GM21526 (cell line): Measurements from ENCODE around the gene PCDHGA9.
"Not testable (repeated sequence)": the region's sequence is repeated elsewhere in the genome, so short reads cannot be mapped to it uniquely, and the experiment has no call there.

ENCODE experiments used
- ATAC-seq: cut with Tn5 transposase; IDR thresholded peaks from one replicate; pipeline ENCODE4 v1.9.1; 2021; ENCODE audit warnings: moderate library complexity; ENCODE audit not compliant: unreplicated experiment, low FRiP score

PCDHGA9 gene

DNA sequence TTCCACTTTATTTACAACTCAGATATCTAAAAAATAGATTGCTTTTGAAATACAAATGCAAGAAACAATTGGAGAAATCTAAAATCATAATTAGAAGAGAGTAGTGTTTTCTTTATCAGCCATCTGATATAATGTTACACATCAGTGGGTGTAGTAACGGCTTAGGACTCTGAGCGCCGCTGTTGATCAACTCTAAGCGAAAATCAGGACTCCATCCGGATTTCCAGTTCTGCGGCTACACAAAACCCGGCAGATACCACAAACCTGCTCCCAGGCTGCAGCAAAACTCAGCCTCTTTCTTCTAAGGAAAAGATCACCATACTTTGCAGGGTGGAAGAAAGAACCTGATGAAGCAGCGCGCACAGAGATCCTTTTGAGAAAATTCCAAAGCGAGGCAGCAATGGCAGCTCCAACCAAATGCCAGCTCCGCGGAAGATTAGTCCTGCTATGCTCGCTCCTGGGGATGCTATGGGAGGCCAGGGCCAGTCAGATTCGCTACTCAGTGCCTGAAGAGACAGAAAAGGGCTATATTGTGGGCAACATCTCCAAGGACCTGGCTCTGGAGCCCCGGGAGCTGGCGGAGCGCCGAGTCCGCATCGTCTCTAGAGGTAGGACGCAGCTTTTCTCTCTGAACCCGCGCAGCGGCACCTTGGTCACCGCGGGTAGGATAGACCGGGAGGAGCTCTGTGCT lies at the start of gene PCDHGA9:
TSS of gene PCDHGA9 (plus strand) at position 226 of the 691 bp plus-strand sequence. CDS start at position 401, 175 bp downstream.
- no peak for ATAC-seq

DNA sequence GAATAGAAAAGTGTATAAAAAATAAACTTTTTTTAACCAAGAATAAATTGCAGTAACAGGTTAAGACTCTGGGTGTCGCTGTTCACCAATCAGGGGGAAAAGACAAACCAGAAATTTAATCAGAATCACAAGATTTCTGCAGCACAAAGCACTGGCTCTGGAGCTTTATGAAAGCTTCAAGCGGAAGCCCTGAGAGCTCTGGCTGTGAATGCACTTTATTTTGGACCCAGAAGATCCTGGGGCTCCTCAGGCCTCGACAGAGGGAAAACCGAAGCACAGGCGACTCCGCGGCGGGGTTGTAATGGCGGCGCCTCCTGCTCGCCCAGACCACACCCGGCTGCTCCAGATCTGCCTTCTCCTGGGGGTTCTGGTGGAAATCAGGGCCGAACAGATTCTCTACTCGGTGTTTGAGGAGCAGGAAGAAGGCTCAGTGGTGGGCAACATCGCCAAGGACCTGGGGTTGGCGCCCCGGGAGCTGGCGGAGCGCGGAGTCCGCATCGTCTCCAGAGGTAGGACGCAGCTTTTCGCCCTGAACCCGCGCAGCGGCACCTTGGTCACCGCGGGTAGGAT lies 47.6 kb upstream of the PCDHGA9 start, which contains the start of gene PCDHGA4:
TSS of gene PCDHGA4 (plus strand) at position 122 of the 570 bp plus-strand sequence. CDS start at position 209, 87 bp downstream.
- ATAC-seq, result no peak

DNA sequence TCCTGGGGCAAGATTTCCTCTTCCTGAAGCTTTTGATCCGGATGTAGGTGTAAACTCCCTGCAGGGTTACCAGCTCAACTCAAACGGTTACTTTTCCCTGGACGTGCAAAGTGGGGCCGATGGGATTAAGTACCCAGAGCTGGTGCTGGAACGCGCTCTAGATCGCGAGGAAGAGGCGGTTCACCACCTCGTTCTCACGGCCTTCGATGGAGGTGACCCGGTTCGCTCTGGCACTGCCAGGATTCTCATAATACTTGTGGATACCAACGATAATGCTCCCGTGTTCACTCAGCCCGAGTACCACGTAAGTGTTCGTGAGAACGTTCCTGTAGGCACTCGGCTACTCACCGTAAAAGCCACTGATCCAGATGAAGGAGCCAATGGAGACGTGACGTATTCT lies 46.9 kb upstream of the PCDHGA9 start:
- ATAC-seq, result no peak

DNA sequence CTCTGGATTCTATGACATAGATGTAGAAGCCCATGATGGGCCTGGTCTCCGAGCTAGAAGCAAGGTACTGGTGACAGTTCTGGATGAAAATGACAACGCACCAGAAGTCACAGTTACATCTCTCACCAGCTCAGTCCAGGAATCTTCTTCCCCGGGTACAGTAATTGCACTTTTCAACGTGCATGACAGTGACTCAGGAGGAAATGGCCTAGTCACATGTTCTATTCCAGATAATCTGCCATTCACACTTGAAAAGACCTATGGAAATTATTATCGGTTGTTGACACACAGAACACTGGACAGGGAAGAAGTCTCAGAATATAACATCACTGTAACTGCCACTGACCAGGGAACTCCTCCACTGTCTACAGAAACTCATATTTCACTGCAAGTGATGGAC lies 46.4 kb upstream of the PCDHGA9 start:
- no peak for ATAC-seq

DNA sequence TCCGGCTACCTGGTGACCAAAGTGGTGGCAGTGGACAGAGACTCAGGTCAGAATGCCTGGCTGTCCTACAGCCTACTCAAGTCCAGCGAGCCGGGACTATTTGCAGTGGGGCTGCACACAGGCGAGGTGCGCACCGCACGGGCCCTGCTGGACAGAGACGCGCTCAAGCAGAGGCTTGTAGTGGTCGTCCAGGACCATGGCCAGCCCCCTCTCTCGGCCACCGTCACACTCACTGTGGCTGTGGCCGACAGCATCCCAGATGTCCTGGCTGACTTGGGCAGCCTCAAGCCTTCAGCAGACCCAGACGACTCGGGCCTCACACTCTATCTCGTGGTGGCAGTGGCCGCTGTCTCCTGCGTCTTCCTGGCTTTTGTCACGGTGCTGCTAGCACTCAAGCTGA lies 45.6 kb upstream of the PCDHGA9 start:
- no peak for ATAC-seq

DNA sequence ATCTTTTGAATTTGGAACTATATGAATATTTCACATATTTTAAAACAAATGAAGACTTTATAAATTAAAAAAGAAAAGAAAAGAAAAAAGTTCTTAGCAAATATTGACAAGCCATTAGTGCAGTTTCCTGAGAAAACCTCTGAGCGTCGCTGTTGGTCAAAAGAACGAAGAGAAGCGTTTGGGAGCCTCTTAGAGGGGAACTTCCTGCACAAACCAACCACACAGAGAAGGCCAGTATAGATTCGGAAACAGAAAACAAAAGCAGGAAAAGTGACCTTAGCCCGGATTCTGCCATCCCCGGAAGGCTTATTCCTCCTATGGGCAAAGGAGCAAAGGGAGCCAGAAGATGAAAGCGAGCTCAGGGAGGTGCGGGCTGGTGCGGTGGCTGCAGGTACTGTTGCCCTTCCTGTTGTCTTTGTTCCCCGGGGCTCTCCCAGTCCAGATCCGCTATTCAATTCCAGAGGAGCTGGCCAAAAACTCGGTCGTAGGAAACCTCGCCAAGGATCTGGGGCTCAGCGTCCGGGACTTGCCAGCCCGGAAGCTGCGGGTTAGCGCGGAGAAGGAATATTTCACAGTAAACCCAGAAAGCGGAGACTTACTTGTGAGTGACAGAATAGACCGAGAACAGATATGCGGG lies 42.7 kb upstream of the PCDHGA9 start, which contains the start of gene PCDHGB2:
TSS of gene PCDHGB2 (plus strand) at position 205 of the 637 bp plus-strand sequence. CDS start at position 347, 142 bp downstream.
- ATAC-seq, result no peak

DNA sequence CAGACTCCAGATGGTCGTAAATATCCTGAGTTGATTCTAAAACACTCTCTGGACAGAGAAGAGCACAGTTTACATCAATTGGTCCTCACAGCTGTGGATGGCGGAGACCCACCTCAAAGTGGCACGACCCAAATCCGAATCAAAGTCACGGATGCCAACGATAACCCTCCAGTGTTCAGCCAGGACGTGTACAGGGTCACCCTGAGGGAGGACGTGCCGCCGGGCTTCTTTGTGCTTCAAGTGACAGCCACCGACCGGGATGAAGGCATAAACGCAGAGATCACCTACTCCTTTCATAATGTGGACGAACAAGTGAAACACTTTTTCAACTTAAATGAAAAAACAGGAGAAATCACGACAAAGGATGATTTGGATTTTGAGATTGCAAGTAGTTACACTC lies 41.9 kb upstream of the PCDHGA9 start:
- no peak for ATAC-seq

DNA sequence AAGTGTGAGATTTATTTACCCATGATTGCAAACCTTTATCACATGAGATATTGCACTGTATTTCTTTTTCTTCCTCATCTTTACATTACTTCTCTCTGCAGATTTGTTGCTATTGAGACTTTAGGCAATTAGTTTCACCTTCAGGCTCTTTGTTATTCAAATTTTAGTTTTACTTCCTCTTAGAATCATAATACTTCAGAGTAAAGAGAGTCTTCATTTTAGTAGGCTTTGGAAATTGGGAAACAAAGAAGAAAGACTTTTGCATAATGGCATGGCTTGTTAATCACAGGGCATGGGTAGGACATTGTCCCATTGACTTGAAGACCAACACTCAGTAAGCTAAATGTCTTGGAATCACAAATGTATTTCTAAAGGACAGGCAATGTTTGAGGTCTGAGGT lies 39.9 kb upstream of the PCDHGA9 start:
- ATAC-seq, result no peak

DNA sequence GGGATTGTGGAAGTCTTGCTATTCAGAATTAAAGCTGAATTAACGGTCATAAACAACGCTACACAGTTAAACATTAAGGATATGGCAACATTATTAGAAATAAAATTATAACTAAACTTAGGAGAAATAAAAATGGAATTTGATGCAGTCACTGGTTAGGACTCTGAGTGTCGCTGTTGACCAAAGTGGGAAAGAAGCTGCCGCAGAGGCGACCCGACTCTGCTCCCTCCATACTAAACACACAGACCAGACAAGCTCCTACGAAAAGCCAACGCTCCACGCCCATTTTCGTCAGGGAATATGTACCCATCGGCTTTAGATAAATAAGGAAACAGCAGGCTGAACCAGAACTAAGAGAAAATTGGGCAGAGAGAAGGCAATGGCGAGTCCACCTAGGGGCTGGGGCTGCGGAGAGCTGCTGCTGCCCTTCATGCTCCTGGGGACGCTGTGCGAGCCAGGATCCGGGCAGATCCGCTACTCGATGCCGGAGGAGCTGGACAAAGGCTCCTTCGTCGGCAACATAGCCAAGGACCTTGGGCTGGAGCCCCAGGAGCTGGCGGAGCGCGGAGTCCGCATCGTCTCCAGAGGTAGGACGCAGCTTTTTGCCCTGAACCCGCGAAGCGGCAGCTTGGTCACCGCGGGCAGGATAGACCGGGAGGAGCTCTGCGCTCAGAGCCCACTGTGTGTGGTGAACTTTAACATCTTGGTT lies 38.5 kb upstream of the PCDHGA9 start, which contains the start of gene PCDHGA5:
TSS of gene PCDHGA5 (plus strand) at position 211 of the 709 bp plus-strand sequence. CDS start at position 380, 169 bp downstream.
- ATAC-seq, result no peak

DNA sequence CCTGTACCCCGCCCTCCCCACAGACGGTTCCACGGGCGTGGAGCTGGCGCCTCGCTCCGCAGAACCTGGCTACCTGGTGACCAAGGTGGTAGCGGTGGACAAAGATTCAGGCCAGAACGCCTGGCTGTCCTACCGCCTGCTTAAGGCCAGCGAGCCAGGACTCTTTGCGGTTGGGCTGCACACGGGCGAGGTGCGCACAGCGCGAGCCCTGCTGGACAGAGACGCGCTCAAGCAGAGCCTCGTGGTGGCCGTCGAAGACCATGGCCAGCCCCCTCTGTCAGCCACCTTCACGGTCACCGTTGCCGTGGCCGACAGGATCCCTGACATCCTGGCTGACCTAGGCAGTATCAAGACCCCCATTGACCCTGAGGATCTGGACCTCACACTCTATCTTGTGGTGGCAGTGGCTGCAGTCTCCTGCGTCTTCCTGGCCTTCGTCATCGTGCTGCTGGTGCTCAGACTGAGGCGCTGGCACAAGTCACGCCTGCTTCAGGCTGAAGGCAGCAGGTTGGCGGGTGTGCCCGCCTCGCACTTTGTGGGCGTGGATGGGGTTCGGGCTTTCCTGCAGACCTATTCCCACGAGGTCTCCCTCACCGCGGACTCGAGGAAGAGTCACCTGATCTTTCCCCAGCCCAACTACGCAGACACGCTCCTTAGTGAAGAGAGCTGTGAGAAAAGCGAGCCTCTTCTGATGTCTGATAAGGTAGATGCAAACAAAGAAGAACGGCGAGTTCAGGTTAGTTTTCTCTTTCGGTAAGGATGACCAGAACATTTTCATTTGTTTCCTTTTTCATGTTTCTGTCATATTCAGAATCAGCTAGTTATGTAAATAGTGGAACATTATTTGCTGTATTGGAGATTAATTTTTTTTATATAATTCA lies 36.3 kb upstream of the PCDHGA9 start:
- ATAC-seq, result no peak

DNA sequence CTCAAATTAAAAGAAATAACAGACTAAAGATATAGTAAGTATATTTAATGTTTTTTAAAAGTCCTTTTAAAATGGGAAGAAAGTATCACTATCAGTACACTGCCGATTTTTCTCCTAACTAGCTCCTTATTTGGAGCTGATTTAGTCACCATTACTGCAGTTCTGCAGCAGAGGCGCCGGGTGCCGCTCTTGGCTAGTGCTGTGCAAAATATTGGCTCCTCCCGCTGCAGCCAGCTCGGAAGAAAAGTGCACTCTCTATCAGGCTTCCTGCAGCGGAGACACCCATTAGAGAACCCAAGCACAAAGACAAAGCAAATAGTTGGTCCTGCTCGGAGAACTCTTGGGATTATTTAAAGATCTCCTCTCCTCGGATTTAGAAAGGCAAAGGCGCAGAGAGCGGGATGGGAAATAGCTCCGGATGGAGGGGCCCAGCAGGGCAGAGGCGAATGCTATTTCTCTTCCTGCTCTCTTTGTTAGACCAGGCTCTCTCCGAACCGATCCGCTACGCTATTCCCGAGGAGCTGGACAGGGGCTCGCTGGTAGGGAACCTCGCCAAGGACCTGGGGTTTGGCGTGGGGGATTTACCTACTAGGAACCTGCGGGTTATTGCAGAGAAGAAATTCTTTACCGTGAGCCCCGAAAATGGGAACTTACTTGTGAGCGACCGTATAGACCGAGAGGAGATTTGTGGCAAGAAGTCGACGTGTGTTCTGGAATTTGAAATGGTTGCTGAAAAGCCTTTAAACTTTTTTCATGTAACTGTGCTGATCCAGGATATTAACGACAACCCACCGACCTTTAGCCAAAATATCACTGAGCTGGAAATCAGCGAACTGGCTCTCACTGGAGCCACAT lies 32.4 kb upstream of the PCDHGA9 start, which contains the start of gene PCDHGB3:
TSS of gene PCDHGB3 (plus strand) at position 249 of the 855 bp plus-strand sequence. CDS start at position 402, 153 bp downstream.
- peak; percentile 93 for ATAC-seq

DNA sequence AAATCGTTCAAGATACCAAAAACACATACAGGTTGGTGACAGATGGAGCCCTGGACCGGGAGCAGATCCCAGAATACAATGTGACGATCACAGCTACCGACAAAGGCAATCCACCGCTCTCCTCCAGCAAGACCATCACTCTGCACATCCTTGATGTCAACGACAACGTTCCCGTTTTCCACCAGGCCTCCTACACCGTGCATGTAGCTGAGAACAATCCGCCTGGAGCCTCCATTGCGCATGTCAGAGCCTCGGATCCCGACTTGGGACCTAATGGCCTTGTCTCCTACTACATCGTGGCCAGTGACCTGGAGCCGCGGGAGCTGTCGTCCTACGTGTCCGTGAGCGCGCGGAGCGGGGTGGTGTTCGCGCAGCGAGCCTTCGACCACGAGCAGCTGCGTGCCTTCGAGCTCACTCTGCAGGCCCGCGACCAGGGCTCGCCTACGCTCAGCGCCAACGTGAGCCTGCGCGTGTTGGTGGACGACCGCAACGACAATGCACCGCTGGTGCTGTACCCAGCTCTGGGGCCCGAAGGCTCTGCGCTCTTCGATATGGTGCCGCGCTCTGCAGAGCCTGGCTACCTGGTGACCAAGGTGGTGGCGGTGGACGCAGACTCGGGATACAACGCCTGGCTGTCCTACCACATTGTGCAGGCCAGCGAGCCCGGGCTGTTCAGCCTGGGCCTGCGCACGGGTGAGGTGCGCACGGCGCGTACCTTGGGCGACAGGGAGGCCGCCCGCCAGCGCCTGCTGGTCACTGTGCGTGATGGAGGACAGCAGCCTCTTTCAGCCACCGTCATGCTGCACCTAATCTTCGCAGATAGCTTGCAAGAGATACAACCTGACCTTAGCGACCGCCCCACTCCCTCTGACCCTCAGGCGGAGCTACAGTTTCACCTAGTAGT lies 30.8 kb upstream of the PCDHGA9 start:
- no peak for ATAC-seq

DNA sequence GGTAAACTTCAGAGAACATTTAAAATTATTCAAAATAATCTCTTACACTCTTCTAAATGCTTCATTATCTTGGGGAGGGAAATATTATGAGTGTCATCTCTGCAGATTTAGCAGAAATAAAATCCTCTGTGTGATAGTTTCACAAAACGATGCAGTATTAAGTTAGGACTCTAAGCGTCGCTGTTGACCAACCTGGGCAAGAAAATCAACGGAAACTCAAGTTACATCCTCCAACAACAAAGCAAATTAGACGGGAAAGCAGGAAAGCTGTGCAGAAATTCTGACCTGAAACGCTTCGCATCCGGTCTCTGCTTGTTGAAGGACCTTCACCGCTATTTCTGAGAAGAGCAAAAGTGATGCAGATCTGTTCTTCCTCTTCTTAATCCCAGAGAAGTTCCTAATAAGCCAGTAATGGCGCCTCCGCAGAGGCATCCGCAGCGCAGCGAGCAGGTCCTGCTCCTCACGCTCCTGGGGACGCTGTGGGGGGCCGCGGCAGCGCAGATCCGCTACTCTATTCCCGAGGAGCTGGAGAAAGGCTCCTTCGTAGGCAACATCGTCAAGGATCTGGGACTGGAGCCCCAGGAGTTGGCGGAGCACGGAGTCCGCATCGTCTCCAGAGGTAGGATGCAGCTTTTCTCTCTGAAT lies 28.8 kb upstream of the PCDHGA9 start, which contains the start of gene PCDHGA6:
TSS of gene PCDHGA6 (plus strand) at position 219 of the 645 bp plus-strand sequence. CDS start at position 412, 193 bp downstream.
- no peak for ATAC-seq

DNA sequence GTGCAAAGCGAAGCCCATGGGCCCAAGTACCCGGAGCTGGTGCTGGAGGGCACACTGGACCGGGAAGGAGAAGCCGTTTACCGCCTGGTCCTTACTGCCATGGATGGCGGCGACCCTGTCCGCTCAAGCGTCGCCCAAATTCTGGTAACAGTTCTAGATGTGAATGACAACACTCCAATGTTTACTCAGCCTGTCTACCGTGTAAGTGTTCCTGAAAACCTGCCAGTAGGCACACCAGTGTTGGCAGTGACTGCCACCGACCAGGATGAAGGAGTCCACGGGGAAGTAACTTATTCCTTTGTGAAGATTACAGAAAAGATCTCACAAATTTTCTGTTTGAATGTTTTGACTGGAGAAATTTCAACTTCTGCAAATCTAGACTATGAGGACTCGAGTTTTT lies 28.0 kb upstream of the PCDHGA9 start:
- ATAC-seq, result no peak

DNA sequence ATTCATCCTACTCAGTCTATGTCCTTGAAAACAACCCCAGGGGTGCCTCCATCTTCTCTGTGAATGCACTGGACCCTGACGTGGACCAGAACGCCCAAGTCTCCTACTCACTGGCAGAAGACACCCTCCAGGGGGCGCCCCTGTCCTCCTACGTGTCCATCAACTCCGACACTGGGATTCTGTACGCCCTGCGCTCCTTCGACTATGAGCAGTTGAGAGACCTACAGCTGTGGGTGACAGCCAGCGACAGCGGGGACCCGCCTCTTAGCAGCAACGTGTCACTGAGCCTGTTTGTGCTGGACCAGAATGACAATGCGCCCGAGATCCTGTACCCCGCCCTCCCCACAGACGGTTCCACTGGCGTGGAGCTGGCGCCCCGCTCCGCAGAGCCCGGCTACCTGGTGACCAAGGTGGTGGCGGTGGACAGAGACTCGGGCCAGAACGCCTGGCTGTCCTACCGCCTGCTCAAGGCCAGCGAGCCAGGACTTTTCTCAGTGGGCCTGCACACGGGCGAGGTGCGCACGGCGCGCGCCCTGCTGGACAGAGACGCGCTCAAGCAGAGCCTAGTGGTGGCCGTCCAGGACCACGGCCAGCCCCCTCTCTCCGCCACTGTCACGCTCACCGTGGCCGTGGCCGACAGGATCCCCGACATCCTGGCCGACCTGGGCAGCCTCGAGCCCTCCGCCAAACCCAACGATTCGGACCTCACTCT lies 27.0 kb upstream of the PCDHGA9 start:
- ATAC-seq, result not testable (repeated sequence)

DNA sequence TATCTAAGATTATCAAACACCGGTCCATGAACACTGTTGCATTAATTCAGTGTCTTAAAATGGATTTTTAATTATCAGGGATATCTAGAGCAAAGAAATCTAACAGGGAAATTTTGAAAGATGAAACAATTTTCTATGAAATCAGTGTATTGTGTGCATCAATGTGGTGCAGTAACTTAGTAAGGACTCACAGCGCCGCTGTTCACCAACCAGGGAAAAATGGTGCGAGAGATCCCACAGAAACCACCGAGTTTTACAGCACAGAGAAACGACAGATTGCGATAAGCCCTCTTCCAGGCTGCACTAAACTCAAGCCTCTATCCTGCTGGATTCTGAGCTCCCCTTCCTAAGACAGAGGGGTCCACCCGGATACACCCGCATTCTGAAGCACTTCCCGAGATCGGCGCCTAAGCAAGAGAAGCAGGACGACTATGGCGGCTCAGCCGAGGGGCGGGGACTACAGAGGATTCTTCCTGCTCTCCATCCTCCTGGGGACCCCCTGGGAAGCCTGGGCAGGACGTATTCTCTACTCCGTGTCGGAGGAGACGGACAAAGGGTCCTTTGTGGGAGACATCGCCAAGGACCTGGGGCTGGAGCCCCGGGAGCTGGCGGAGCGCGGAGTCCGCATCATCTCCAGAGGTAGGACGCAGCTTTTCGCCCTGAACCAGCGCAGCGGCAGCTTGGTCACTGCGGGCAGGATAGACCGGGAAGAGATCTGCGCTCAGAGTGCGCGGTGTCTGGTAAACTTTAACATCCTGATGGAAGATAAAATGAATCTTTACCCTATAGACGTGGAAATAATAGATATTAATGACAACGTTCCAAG lies 19.9 kb upstream of the PCDHGA9 start, which contains the start of gene PCDHGA7:
TSS of gene PCDHGA7 (plus strand) at position 274 of the 826 bp plus-strand sequence. CDS start at position 432, 158 bp downstream.
- no peak for ATAC-seq
